Measurements from ENCODE around the gene GPATCH3. TPM values are rescaled to one million over a fixed set of nuclear protein-coding genes. Genes with fewer than 3 reads are reported as not detected.

The GPATCH3 gene
- total and polyA plus RNA-seq, 2 of the 8 experiments (the other 6 are each of a cell fraction or from before 2014, with no cell fraction given), result 7.9 to 17.4 TPM

DNA sequence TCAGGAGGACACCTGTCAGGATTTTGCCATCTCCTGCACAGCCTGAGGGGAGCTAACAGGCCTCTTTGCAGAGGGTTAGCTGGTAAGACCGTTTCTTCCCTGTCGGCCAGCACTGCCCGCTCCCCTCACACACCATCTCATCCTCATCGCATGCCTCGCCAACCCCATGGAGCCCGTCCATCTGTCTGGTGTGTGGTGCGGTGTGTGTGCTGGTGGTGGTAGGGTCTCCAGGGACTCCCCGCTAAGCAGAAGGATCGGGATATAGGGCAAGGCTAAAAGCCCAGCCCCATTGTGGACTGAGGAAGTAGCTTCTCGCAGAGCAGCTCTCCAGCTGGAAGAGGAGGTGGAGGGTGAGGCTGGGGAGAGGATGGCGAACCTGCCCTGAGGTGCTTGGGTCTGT lies 44.1 kb downstream of the GPATCH3 start:
- FAIRE-seq (no peak), DNase-seq (ENCODE audit: low read depth in 1 of 2, low spot score in 2 of 2) (no peak)
- Histone ChIP-seq H3K36me3 (ENCODE audit: control insufficient read depth in 2 of 4, insufficient read depth in 4 of 4, low read length in 3 of 4) (peaks cover 0 to 10% (median 5%) of the 10 kb centered on the region in 4 experiments; a peak in 5 of 8 replicates), H3K27ac (ENCODE audit: low read depth, low read length) (no peak overlapping the region), H3K4me1 (replicated peaks in 1 of 4; ENCODE audit: control insufficient read depth in 3 of 4, insufficient read depth in 4 of 4, low read length in 3 of 4) (peaks cover 0 to 10% (median 6%) of the 10 kb centered on the region in 4 experiments; a peak in 6 of 7 replicates), H3K4me3 (ENCODE audit: extremely low read depth in 1 of 4, insufficient read depth in 2 of 4, low read depth in 3 of 4, low read length in 4 of 4) (no peak overlapping the region), H2AK5ac (ENCODE audit: low read depth, low read length) (no peak overlapping the region), H2BK12ac (ENCODE audit: low read depth, low read length) (no peak overlapping the region), H2BK15ac (ENCODE audit: low read length) (no peak overlapping the region), H3K9ac (replicated peaks in 1 of 4; ENCODE audit: extremely low read depth in 1 of 4, low read depth in 3 of 4, low read length in 3 of 4) (no peak overlapping the region; a peak in 1 of 7 replicates), H3K4me2 (ENCODE audit: insufficient read depth in 1 of 2, low read depth in 2 of 2, low read length in 2 of 2) (no peak overlapping the region), H3K79me1 (ENCODE audit: low read depth, low read length) (no peaks in the 10 kb centered on the region), H2BK20ac (ENCODE audit: low read length) (no peak overlapping the region), H3K18ac (ENCODE audit: extremely low read depth, low read length) (no peak overlapping the region), H3K27me3 (replicated peaks in 1 of 4; ENCODE audit: control insufficient read depth in 3 of 4, extremely low read depth in 1 of 4, insufficient read depth in 3 of 4, low read length in 3 of 4) (no peaks in the 10 kb centered on the region; a peak in 1 of 7 replicates), H4K20me1 (replicated peaks in 1 of 2; ENCODE audit: control insufficient read depth in 1 of 2, insufficient read depth in 2 of 2, low read length in 2 of 2) (peaks cover 0 to 5% of the 10 kb centered on the region in 2 experiments), H2BK5ac (ENCODE audit: low read depth, low read length) (no peak overlapping the region; the same call in 1 of the 2 replicates), H3K23ac (ENCODE audit: insufficient read length) (no peak overlapping the region), H3K79me2 (ENCODE audit: control insufficient read depth in 1 of 2, insufficient read depth in 2 of 2, low read length in 2 of 2) (no peaks in the 10 kb centered on the region), H2BK120ac (replicated peaks; ENCODE audit: low read depth, low read length) (no peak overlapping the region), H3K23me2 (ENCODE audit: low read depth, low read length) (no peaks in the 10 kb centered on the region), H3K56ac (replicated peaks; ENCODE audit: insufficient read length, low read depth, low read length) (no peak overlapping the region), H3K14ac (ENCODE audit: insufficient read length) (no peak overlapping the region), H4K91ac (replicated peaks; ENCODE audit: insufficient read length, low read length) (no peak overlapping the region), H4K5ac (ENCODE audit: insufficient read length, low read depth, low read length) (no peak overlapping the region), H3K4ac (replicated peaks; ENCODE audit: insufficient read length, low read depth, low read length) (no peak overlapping the region), H4K8ac (ENCODE audit: extremely low read depth, insufficient read depth, low read length) (no peak overlapping the region), H2AFZ (ENCODE audit: low read length) (no peak overlapping the region), H3K9me3 (ENCODE audit: insufficient read depth in 2 of 2, low read depth in 1 of 2, low read length in 1 of 2) (no peaks in the 10 kb centered on the region)
- ChIA-PET POLR2A (ENCODE audit: partially characterized antibody) (interaction anchor here (0.7 to 2.2 kb wide), 8 partner anchors 9 to 385 kb away, joined by 3 to 7 read pairs (median 4); partner anchors contain the start of genes GPN2 and HMGN2), CTCF (ENCODE audit: partially characterized antibody) (interaction anchor here (0.5 to 22.8 kb wide), 8 partner anchors 23 to 1118 kb away, joined by 3 to 547 read pairs (median 3); partner anchors contain the start of gene GPN2)
- TF ChIP-seq CBX8 (IDR thresholded peaks at IDR 0.05; ENCODE audit: borderline replicate concordance, low read depth, low read length), result no peak
- TF ChIP-seq NRF1 (IDR thresholded peaks at IDR 0.05; ENCODE audit: low read depth, low read length), result no peak
- no peak for TF ChIP-seq TBP (IDR thresholded peaks at IDR 0.05; ENCODE audit: low read depth, low read length)
- TF ChIP-seq SRF (IDR thresholded peaks at IDR 0.05; ENCODE audit: low read depth, low read length), result no peak
- TF ChIP-seq POLR2A (IDR thresholded peaks at IDR 0.05; ENCODE audit: control extremely low read depth in 1 of 2, low read depth in 2 of 2, low read length in 2 of 2), result no peak
- no peak for TF ChIP-seq EP300 (IDR thresholded peaks at IDR 0.05; ENCODE audit: borderline replicate concordance in 1 of 2, low read depth in 2 of 2, low read length in 2 of 2)
- TF ChIP-seq MAFK (IDR thresholded peaks at IDR 0.05; ENCODE audit: low read depth, low read length), result no peak
- no peak for TF ChIP-seq JUND (IDR thresholded peaks at IDR 0.05; ENCODE audit: low read length)
- no peak for TF ChIP-seq POLR2AphosphoS5 (IDR thresholded peaks at IDR 0.05; ENCODE audit: low read depth, low read length)
- TF ChIP-seq EZH2 (IDR thresholded peaks at IDR 0.05; ENCODE audit: low read depth, low read length, severe bottlenecking), result no peak
- TF ChIP-seq KDM4A (IDR thresholded peaks at IDR 0.05; ENCODE audit: low read depth, low read length, severe bottlenecking), result no peak
- no peak for TF ChIP-seq TCF12 (IDR thresholded peaks at IDR 0.05; ENCODE audit: low read depth, low read length)
- TF ChIP-seq, protein P1, sequence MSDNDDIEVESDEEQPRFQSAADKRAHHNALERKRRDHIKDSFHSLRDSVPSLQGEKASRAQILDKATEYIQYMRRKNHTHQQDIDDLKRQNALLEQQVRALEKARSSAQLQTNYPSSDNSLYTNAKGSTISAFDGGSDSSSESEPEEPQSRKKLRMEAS (IDR thresholded peaks at IDR 0.05), result no peak
- no peak for TF ChIP-seq CHD2 (IDR thresholded peaks at IDR 0.05; ENCODE audit: low read length)
- TF ChIP-seq SIX5 (IDR thresholded peaks at IDR 0.05; ENCODE audit: low read depth, low read length), result no peak
- WGBS, 2 experiments (ENCODE audit: extremely low coverage in 1 of 2, insufficient coverage in 1 of 2, insufficient read length in 1 of 2, insufficient replicate concordance in 2 of 2, low coverage in 1 of 2, low lambda C conversion rate in 2 of 2, missing lambda C conversion rate in 1 of 2), result 82% methylated on average over 11 of the region's 11 CpGs; no CpG with 5 or more reads in 1 of the 2 experiments

Data from H1 (cell line).